ENCODE measurements around the gene ORC4.

Gene ORC4

DNA sequence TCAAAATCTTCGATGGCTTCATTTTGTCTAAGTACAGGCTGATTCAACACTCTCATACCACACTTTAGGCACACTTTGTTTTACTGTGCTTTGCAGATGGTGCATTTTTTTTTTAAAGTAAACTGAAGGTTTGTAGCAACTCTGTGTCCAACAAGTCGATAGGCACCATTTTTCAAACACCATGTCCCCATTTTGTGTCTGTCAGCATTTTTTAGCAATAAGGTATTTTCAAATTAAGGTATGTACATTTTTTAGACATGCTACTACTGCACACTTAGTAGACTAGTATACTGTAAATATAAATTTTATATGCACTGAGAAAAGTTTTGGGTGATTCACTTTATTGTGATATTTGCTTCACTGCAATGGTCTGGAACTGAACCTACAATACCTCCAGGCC lies 44.4 kb downstream of the ORC4 start:
- Histone ChIP-seq H3K36me3 (ENCODE audit: control insufficient read depth, insufficient read depth, low read length) (no peaks in the 10 kb centered on the region), H3K27me3 (ENCODE audit: control insufficient read depth, insufficient read depth, low read length) (no peaks in the 10 kb centered on the region)

DNA sequence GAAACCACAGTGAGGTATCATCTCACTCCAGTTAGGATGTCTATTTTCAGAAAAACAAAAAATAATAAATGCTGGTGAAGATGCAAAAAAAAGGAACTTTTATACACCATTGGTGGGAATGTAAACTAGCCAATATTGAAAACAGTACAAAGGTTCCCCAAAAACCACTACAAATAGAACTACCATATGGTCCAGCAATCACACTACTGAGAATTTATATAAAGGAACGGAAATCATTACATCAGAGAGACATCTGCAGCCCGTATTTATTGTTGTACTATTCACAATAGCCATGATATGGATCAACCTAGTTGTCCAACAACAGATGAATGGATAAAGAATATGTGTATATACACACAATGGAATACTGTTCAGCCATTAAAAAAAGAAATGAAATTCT lies 52.0 kb downstream of the ORC4 start:
- Histone ChIP-seq H3K4me3 (ENCODE audit: low read length) (no peak overlapping the region), H3K4me1 (ENCODE audit: control insufficient read depth, insufficient read depth, low read length) (no peaks in the 10 kb centered on the region), H3K9ac (ENCODE audit: low read length) (no peak overlapping the region), H3K27me3 (ENCODE audit: control insufficient read depth, insufficient read depth, low read length) (no peaks in the 10 kb centered on the region), H3K36me3 (ENCODE audit: control insufficient read depth, insufficient read depth, low read length) (no peaks in the 10 kb centered on the region), H3K27ac (ENCODE audit: low read depth, low read length) (no peak overlapping the region)

More for the DNA sequence above, 44.4 kb downstream of the ORC4 start:
- H3K4me1 ChIP-seq (ENCODE audit: control insufficient read depth, insufficient read depth, low read length), result peaks cover 2% of the 10 kb centered on the region
- H3K27ac ChIP-seq (ENCODE audit: low read depth, low read length), result no peak overlapping the region
- no peak overlapping the region for H3K4me3 ChIP-seq (ENCODE audit: low read length)
- no peak overlapping the region for H3K9ac ChIP-seq (ENCODE audit: low read length)

DNA sequence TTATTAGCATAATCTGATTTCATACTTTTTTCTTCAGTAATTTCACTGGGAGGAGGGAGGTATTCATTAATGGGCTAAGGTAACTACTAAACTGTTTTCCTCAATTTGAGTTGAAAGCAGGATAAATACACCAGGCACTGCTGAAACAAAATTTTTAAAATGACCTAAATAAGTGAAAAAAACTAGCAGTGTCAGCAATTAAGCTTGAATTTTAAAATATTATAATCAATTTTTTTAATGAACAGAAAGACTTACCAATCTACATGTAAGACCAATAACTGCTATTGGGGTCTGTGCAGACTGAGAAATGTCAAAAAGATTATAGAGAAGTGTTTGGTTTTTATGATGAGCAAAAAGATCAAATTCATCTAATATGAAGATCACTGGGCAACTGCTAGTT lies 68.4 kb downstream of the ORC4 start:
- Histone ChIP-seq H3K4me1 (ENCODE audit: control insufficient read depth, insufficient read depth, low read length) (no peaks in the 10 kb centered on the region), H3K36me3 (ENCODE audit: control insufficient read depth, insufficient read depth, low read length) (peaks cover 7% of the 10 kb centered on the region), H3K9ac (ENCODE audit: low read length) (no peak overlapping the region), H3K27ac (ENCODE audit: low read depth, low read length) (no peak overlapping the region), H3K27me3 (ENCODE audit: control insufficient read depth, insufficient read depth, low read length) (no peaks in the 10 kb centered on the region), H3K4me3 (ENCODE audit: low read length) (no peak overlapping the region)

DNA sequence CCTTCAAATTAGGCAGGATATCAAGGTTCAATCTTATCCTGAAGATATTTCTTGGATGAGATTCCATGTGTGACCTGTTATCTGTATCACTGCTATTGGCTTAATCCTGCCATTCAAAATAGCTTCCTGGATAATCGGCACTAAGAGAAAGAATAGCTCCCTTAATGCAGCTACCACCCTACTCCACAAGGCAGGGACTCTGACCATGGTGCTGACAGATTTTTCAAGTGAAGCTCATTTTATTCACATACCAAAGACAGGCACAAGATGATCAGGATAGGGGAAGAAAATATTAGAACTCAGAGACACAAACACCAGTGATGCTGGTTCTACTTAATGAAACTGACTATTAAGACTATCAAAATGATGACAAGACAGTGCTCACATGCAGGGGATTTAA lies 74.9 kb downstream of the ORC4 start:
- Histone ChIP-seq H3K4me1 (ENCODE audit: control insufficient read depth, insufficient read depth, low read length) (no peaks in the 10 kb centered on the region), H3K27me3 (ENCODE audit: control insufficient read depth, insufficient read depth, low read length) (no peaks in the 10 kb centered on the region), H3K4me3 (ENCODE audit: low read length) (no peak overlapping the region), H3K27ac (ENCODE audit: low read depth, low read length) (no peak overlapping the region), H3K9ac (ENCODE audit: low read length) (no peak overlapping the region), H3K36me3 (ENCODE audit: control insufficient read depth, insufficient read depth, low read length) (no peaks in the 10 kb centered on the region)

DNA sequence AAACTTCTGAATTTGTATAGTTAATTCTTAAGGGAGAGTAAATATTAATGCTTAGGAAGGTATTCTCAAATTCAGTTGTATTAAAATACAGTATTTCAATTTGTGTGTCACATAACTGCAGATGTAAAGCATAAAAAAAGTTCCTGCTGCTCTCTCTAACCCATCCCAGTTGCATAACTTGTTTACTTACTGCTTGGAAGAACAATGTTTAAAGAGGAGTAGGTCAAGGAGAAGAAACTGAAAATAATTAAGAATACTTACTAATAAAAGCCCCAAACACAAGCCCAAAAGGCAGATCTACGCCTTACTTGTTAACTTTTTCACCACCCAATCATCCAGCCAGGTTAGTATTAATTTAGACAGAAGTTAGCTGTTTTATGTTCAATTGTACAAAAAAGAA lies 81.2 kb downstream of the ORC4 start:
- H3K36me3 ChIP-seq (ENCODE audit: control insufficient read depth, insufficient read depth, low read length), result no peaks in the 10 kb centered on the region
- H3K4me3 ChIP-seq (ENCODE audit: low read length), result no peak overlapping the region
- no peak overlapping the region for H3K27ac ChIP-seq (ENCODE audit: low read depth, low read length)
- H3K9ac ChIP-seq (ENCODE audit: low read length), result no peak overlapping the region
- no peaks in the 10 kb centered on the region for H3K4me1 ChIP-seq (ENCODE audit: control insufficient read depth, insufficient read depth, low read length)
- no peaks in the 10 kb centered on the region for H3K27me3 ChIP-seq (ENCODE audit: control insufficient read depth, insufficient read depth, low read length)

DNA sequence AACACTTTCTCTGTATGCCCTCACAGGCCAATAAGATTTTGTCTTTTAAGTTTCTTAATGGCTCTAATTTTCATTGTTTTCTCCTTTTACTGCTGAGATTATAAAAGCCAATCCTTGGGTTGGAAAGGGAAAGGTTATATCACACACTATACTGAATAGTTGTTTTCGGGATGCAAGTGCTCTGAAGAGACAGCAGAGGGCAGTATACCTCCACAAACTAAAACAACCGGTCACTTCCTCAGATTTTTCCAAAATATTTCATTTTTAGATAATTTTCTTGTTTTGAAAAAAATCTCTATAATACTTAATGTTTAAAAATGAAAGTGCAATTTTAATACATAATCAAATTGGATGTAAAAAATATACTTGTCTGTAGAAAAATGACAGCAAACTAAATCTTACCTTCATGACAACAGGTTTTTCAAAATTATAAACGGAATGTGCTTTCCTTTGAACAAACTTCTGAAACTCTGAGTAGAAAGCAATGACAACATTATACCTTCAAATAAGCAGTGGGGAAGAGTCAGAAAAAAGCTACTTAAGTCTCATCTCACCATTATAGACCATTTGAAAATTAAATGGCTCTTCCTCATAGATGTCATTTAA lies 82.7 kb downstream of the ORC4 start:
- H3K9ac ChIP-seq (ENCODE audit: low read length), result no peak overlapping the region
- no peaks in the 10 kb centered on the region for H3K4me1 ChIP-seq (ENCODE audit: control insufficient read depth, insufficient read depth, low read length)
- H3K4me3 ChIP-seq (ENCODE audit: low read length), result no peak overlapping the region
- no peaks in the 10 kb centered on the region for H3K36me3 ChIP-seq (ENCODE audit: control insufficient read depth, insufficient read depth, low read length)
- no peaks in the 10 kb centered on the region for H3K27me3 ChIP-seq (ENCODE audit: control insufficient read depth, insufficient read depth, low read length)
- H3K27ac ChIP-seq (ENCODE audit: low read depth, low read length), result no peak overlapping the region

DNA sequence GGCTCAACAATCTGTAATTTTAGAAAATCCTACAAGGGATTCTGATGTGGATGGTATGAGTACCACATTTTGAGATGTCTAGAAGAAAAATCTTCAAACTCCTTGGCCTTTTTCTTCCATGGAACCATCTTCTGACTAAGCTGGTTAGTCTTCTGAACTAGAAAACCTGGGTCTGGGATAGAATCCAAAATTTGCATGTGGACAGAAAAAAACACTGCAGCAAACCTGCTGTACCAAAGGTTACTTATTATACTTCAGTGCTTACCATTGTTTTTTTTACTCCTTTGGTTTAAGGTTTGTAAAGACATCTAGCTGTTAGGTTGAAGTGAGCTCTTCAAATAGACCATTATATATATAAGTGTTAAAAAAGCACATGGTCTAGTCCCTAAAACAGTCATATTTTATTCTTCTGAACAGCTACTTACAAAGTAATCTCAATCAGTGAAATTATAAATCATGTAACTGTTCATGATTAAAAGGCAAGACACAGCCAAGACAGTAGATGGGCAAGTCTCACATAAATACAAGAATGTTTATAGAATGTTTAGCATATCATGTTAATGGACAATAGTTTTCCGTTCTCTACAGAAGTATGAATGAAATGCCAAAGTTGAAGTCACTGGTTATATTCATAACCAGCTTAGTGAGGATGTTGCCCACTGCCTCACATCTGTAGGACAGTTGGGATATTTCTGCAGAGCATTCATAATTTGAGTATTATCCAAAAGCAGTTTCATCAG lies 85.5 kb downstream of the ORC4 start:
- Histone ChIP-seq H3K4me1 (ENCODE audit: control insufficient read depth, insufficient read depth, low read length) (no peaks in the 10 kb centered on the region), H3K27ac (ENCODE audit: low read depth, low read length) (no peak overlapping the region), H3K4me3 (ENCODE audit: low read length) (no peak overlapping the region), H3K9ac (ENCODE audit: low read length) (no peak overlapping the region), H3K27me3 (ENCODE audit: control insufficient read depth, insufficient read depth, low read length) (no peaks in the 10 kb centered on the region), H3K36me3 (ENCODE audit: control insufficient read depth, insufficient read depth, low read length) (no peaks in the 10 kb centered on the region)

DNA sequence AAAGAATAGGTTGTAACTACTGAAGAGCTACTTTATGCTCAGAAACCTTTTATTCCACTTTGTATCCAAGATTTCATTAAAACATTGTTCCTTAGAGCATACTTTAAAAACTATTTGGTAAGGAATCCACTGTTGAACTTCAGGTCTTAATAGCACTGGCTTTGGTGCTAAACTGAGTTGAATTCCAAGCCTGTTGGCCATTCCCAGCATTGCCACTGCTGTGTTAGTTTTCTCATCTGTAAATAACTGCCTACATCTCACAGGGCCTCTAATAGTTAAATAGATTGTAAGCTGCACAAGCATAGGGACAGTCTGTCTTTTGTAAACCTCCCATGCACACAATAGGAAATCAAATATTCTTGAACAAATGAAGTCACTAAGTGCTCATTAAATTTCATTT lies 86.6 kb downstream of the ORC4 start:
- no peaks in the 10 kb centered on the region for H3K36me3 ChIP-seq (ENCODE audit: control insufficient read depth, insufficient read depth, low read length)
- H3K4me1 ChIP-seq (ENCODE audit: control insufficient read depth, insufficient read depth, low read length), result no peaks in the 10 kb centered on the region
- H3K4me3 ChIP-seq (ENCODE audit: low read length), result no peak overlapping the region
- H3K27me3 ChIP-seq (ENCODE audit: control insufficient read depth, insufficient read depth, low read length), result no peaks in the 10 kb centered on the region
- H3K9ac ChIP-seq (ENCODE audit: low read length), result no peak overlapping the region
- H3K27ac ChIP-seq (ENCODE audit: low read depth, low read length), result no peak overlapping the region

DNA sequence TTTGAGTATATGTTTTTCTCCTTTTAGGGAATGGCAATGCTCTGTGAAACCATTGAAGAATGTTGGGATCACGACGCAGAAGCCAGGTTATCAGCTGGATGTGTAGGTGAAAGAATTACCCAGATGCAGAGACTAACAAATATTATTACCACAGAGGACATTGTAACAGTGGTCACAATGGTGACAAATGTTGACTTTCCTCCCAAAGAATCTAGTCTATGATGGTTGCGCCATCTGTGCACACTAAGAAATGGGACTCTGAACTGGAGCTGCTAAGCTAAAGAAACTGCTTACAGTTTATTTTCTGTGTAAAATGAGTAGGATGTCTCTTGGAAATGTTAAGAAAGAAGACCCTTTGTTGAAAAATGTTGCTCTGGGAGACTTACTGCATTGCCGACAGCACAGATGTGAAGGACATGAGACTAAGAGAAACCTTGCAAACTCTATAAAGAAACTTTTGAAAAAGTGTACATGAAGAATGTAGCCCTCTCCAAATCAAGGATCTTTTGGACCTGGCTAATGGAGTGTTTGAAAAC lies 93.4 kb downstream of the ORC4 start:
- no peak overlapping the region for H3K27ac ChIP-seq (ENCODE audit: low read depth, low read length)
- peaks cover 10% of the 10 kb centered on the region for H3K36me3 ChIP-seq (ENCODE audit: control insufficient read depth, insufficient read depth, low read length)
- H3K4me1 ChIP-seq (ENCODE audit: control insufficient read depth, insufficient read depth, low read length), result peaks cover 4% of the 10 kb centered on the region
- H3K27me3 ChIP-seq (ENCODE audit: control insufficient read depth, insufficient read depth, low read length), result no peaks in the 10 kb centered on the region
- no peak overlapping the region for H3K9ac ChIP-seq (ENCODE audit: low read length)
- H3K4me3 ChIP-seq (ENCODE audit: low read length), result no peak overlapping the region

DNA sequence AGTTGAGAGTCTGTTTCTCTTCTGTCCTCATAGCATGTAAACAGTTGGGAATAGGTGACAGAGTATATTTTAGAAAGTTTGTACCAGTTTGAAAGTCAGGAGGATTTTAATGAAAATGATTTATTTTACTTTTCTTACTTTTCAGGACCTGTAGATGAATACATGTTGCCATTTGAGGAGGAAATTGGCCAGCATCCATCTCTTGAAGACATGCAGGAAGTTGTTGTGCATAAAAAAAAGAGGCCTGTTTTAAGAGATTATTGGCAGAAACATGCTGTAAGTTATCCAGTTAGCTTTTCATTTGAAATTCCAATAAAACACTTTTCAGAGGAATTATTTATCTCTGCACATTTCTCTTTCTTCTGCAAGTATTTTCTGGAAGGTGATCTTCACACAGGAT lies 94.7 kb downstream of the ORC4 start:
- no peaks in the 10 kb centered on the region for H3K27me3 ChIP-seq (ENCODE audit: control insufficient read depth, insufficient read depth, low read length)
- no peak overlapping the region for H3K4me3 ChIP-seq (ENCODE audit: low read length)
- H3K4me1 ChIP-seq (ENCODE audit: control insufficient read depth, insufficient read depth, low read length), result peaks cover 4% of the 10 kb centered on the region
- H3K9ac ChIP-seq (ENCODE audit: low read length), result no peak overlapping the region
- H3K27ac ChIP-seq (ENCODE audit: low read depth, low read length), result no peak overlapping the region
- H3K36me3 ChIP-seq (ENCODE audit: control insufficient read depth, insufficient read depth, low read length), result peaks cover 10% of the 10 kb centered on the region

DNA sequence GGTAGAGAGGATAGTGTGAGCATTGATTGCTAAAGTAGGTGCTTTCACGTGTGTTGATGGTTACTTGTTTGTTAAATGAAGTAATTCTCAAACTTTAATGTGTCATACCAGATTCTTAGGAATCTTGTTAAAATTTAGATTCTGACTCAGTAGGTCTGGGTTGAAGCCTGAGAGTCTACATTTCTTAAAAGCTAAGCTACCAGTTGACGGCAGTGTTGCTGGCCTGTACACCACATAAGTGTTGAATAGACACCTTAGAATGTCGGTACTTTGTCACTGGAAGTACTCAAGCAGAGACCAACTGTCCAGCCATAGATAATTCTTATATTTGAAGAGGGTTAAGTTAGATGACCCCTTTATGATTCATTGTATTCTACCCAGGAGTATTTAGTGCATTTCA lies 95.9 kb downstream of the ORC4 start:
- Histone ChIP-seq H3K36me3 (ENCODE audit: control insufficient read depth, insufficient read depth, low read length) (peaks cover 10% of the 10 kb centered on the region), H3K9ac (ENCODE audit: low read length) (no peak overlapping the region), H3K27me3 (ENCODE audit: control insufficient read depth, insufficient read depth, low read length) (no peaks in the 10 kb centered on the region), H3K4me1 (ENCODE audit: control insufficient read depth, insufficient read depth, low read length) (peaks cover 4% of the 10 kb centered on the region), H3K4me3 (ENCODE audit: low read length) (no peak overlapping the region), H3K27ac (ENCODE audit: low read depth, low read length) (no peak overlapping the region)

DNA sequence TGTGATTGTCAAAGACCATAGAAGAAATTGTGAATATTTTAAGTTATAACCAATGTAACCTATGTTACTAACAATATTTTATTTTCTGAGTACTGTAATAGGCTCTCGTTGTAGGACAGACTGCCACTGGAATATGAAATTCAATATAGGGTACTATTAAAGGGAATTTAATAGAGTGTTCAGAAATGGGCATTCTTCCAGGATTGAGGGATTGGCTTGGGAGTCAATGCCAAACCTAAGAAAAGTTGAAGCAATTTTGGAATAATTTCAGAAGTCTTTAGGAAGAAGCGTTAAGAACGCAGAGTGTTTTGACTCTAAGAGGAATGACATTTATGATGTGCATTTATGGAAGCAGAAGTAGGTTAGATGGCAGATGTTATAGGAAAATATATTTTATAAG lies 96.7 kb downstream of the ORC4 start:
- H3K4me3 ChIP-seq (ENCODE audit: low read length), result no peak overlapping the region
- no peaks in the 10 kb centered on the region for H3K27me3 ChIP-seq (ENCODE audit: control insufficient read depth, insufficient read depth, low read length)
- no peak overlapping the region for H3K9ac ChIP-seq (ENCODE audit: low read length)
- H3K27ac ChIP-seq (ENCODE audit: low read depth, low read length), result no peak overlapping the region
- H3K4me1 ChIP-seq (ENCODE audit: control insufficient read depth, insufficient read depth, low read length), result peaks cover 4% of the 10 kb centered on the region
- H3K36me3 ChIP-seq (ENCODE audit: control insufficient read depth, insufficient read depth, low read length), result peaks cover 10% of the 10 kb centered on the region

DNA sequence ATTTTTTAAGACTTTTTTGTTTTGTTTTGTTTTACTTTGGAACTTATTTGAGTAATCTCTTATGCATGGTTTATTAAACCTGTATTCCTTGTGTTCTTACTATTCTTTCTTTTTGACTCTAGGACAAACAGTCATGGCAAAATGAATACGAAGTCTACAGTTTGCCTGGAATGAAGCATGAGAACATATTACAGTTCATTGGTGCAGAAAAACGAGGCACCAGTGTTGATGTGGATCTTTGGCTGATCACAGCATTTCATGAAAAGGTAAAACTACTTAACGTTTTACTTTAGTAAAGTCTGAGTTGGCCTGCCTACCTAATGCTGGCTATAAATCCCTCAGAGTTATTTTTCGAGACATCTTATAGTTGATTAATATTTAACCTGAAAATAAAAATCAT lies 103.4 kb downstream of the ORC4 start:
- H3K4me1 ChIP-seq (ENCODE audit: control insufficient read depth, insufficient read depth, low read length), result peaks cover 13% of the 10 kb centered on the region
- H3K9ac ChIP-seq (ENCODE audit: low read length), result no peak overlapping the region
- no peak overlapping the region for H3K4me3 ChIP-seq (ENCODE audit: low read length)
- H3K36me3 ChIP-seq (ENCODE audit: control insufficient read depth, insufficient read depth, low read length), result no peaks in the 10 kb centered on the region
- H3K27ac ChIP-seq (ENCODE audit: low read depth, low read length), result no peak overlapping the region
- no peaks in the 10 kb centered on the region for H3K27me3 ChIP-seq (ENCODE audit: control insufficient read depth, insufficient read depth, low read length)

Data from rectal smooth muscle tissue (tissue), 1 donor.